Motor neuron (in vitro differentiated cells): ENCODE results near the gene IRX3. TPM values are rescaled to one million over a fixed set of nuclear protein-coding genes. Genes with fewer than 3 reads are reported as not detected.

Experiments used
- ATAC-seq, 8 experiments: fragments of 200-7000 bp; cut with Tn5 transposase; replicated peaks in 6 of 8; 2 replicates each; pipeline ENCODE4 v1.8.0; 2021; ENCODE audit warnings: mild to moderate bottlenecking in 8 of 8, moderate library complexity in 8 of 8
- H3K27ac ChIP-seq, 2 donors: fragments of 250-450 bp; sonication (Bioruptor Pico); 2 replicates each; pipeline ENCODE4 v1.9.0; 2021; ENCODE audit warnings: antibody characterized with exemption in 2 of 2, mild to moderate bottlenecking in 2 of 2, moderate library complexity in 1 of 2
- H3K4me1 ChIP-seq, 2 donors: fragments of 250-450 bp; sonication (Bioruptor Pico); replicated peaks in 1 of 2; 2 replicates each; pipeline ENCODE4 v1.6.1; 2021; ENCODE audit warnings: antibody characterized with exemption in 2 of 2, mild to moderate bottlenecking in 2 of 2, moderate library complexity in 1 of 2
- H3K4me3 ChIP-seq, 5 donors: fragments of 250-450 bp; sonication (Bioruptor Pico); 2 replicates each; pipeline ENCODE4 v1.9.0; 2021; ENCODE audit warnings: antibody characterized with exemption in 5 of 5, mild to moderate bottlenecking in 5 of 5, moderate library complexity in 4 of 5
- WGBS, 10 experiments: fragments of 450-650 bp; shearing (Covaris generic); methylation state at CpG; one replicate each; pipeline ENCODE4 v1.0.0; 2022; 5-methylcytosine and 5-hydroxymethylcytosine counted together
- in situ Hi-C, 9 experiments: fragments of 400-800 bp; cut with MboI; loops; one replicate each; pipeline ENCODE4 v1.15.0; 2021; ENCODE audit warnings: low sequenced_read_pairs in 9 of 9, low pct_unique_long_range_greater_than_20kb in 2 of 9; ENCODE audit not compliant: unreplicated experiment in 9 of 9
- total RNA-seq, 8 experiments: library from RNA; unstranded; fragments of 300-600 nt; gene quantifications; 2 replicates each; pipeline versions ENCODE4 v1.2.3 to v1.2.4, GENCODE V29; 2022

The IRX3 gene
- total RNA-seq, 8 experiments from 2014 or later = 1.1 to 42.1 (median 13.0) TPM

GRCh38 chr16:54282202-54282927, 4.2 kb downstream of the IRX3 start:
- in situ Hi-C loops = loop anchor here in 5 of 9 experiments (10.0 to 25.0 kb wide), 2 partner anchors 652 to 655 kb away; partner anchors contain the start of gene IRX5 (in 5 of the 5)
- 3 to 83% (median 27%) methylated on average over 1 to 6 of the region's 42 CpGs; no CpG with 5 or more reads in 7 of the 10 experiments for WGBS, 10 experiments
- H3K4me3 ChIP-seq = peak overlapping the region; percentile 48 to 95 (median 80)
- H3K27ac ChIP-seq = peak overlapping the region in 1 of 2 donors; percentile 10
- ATAC-seq = peak in 3 of 8 experiments; percentile 17 to 19 (median 18)
- peaks cover 18 to 24% of the 10 kb centered on the region in 2 donors for H3K4me1 ChIP-seq

DNA sequence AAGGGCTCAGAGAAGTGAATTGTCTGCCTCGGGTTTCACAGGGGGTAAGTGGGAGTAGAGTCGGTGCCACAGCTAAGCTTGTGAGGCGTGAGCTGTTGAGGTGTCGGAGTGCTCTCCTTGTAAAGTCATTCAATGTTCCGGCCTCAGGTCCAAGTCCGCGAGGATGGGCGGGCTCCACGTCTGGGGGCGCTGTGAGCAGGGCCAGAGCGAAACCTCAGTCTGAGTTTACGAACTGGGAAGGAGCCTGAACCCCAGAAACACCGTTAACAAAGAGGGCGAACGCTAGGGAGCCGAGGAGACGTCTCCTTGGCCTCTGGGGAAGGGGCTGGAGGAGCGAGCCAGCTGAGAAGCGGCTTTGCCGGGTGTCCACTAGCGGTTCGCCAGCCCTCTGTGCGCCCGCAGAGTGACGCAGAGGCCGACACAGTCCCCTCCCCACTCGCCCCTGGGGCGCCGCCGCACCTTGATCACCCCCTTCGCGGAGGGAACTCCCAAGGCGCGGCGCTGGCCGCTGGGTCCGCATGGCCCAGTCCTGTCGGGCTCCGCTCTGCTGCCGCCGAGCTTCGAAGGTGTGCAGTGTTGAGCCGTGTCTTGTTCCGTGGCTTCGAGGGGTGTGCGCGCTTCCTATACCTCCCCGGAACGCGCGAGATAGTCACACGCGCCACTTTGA, 4.9 kb downstream of the IRX3 start:
- ATAC-seq = no peak
- WGBS, 10 experiments = 53 to 100% (median 70%) methylated on average over 2 to 19 of the region's 53 CpGs; no CpG with 5 or more reads in 7 of the 10 experiments
- H3K27ac ChIP-seq = no peak overlapping the region
- peak overlapping the region in 3 of 5 donors; percentile 48 to 95 (median 91) for H3K4me3 ChIP-seq
- H3K4me1 ChIP-seq = peaks cover 21 to 26% of the 10 kb centered on the region in 2 donors
- in situ Hi-C loops = loop anchor here in 5 of 9 experiments (10.0 to 25.0 kb wide), 2 partner anchors 653 to 656 kb away; partner anchors contain the start of gene IRX5 (in 5 of the 5)

GRCh38 chr16:54280751-54281150, 5.8 kb downstream of the IRX3 start:
- no peak overlapping the region for H3K27ac ChIP-seq
- H3K4me3 ChIP-seq = no peak overlapping the region
- peak in 3 of 8 experiments; percentile 3 to 40 (median 16) for ATAC-seq
- peaks cover 21 to 26% of the 10 kb centered on the region in 2 donors for H3K4me1 ChIP-seq
- in situ Hi-C loops = loop anchor here in 5 of 9 experiments (10.0 to 25.0 kb wide), 2 partner anchors 654 to 657 kb away; partner anchors contain the start of gene IRX5 (in 5 of the 5)
- WGBS, 10 experiments = 50 to 100% (median 90%) methylated on average over 1 to 3 of the region's 3 CpGs; no CpG with 5 or more reads in 5 of the 10 experiments

DNA sequence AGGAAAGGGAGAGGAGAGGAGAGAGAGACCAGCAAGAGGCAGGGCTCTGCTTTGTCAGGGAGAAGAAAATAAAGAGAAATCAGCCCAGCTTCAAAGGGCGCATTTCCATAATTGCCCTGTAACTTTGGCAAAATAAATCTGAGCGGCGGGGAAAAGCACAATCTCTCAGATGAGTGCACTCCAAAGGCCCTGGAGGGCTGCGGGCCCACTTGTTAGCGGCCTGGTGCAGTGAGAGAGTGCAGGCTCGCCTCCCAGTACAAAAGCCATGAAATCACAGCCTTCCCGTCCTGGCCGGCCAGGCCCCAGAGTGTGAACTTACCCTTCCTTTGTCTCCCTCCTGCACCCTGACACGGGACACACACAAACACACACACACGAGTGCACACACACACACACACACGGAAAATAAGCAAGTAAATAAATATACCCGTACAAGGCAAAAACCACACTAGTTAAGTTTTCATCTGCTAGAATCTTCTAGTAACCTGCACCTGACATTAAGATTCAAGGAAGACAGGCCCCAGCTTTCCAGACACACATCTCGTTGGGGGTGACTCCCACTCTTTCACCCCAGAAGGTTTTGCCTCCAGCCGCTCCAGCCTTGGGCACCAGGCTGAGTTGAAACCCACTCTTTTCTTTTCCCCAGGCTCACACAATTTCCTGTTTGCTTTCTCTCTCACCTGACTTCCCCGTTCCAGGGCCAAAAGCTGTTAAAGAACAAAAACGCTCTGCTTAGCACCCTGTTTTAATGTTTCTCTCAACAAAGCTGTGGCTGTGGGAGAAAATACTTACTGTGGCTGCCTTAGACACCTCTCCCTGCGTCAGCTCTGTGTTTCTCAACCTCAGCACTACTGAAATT, 8.5 kb downstream of the IRX3 start:
- peak in 6 of 8 experiments; percentile 62 to 77 (median 74) for ATAC-seq

DNA sequence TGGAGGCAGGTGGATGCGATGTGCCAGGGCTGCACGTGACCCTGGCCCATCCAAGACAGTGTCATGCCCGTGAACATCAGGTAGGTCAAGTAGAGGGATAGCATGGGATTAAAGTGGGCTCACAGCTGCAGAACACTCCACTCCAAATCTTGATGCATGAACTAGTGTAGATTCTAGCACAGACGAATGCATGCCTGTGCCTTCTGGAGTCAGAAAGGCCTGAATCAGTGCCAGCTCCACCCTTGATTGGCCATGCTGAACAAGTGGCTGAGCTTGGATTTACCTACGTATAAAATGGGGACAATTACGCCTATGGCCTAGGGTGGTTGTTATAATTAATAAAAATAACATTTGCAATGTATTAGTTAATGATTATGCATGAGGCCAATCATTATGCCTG, 10.6 kb downstream of the IRX3 start:
- in situ Hi-C loops = loop anchor here in 3 of 9 experiments (25.0 kb wide), 1 partner anchor 661 kb away; the partner anchor contains the start of gene IRX5 (in 3 of the 3)
- Histone ChIP-seq H3K4me1 (peaks cover 11 to 20% of the 10 kb centered on the region in 2 donors), H3K4me3 (no peak overlapping the region), H3K27ac (no peak overlapping the region)
- ATAC-seq = no peak
- whole genome bisulfite sequencing, 10 experiments = 47 to 100% (median 100%) methylated on average over 1 to 5 of the region's 6 CpGs; no CpG with 5 or more reads in 1 of the 10 experiments

More for the DNA sequence above, 8.5 kb downstream of the IRX3 start:
- Histone ChIP-seq H3K27ac (no peak overlapping the region), H3K4me1 (peaks cover 21 to 24% of the 10 kb centered on the region in 2 donors), H3K4me3 (no peak overlapping the region)
- 0 to 100% (median 43%) methylated on average over 1 to 13 of the region's 17 CpGs; no CpG with 5 or more reads in 1 of the 10 experiments for WGBS, 10 experiments
- in situ Hi-C loops = loop anchor here in 3 of 9 experiments (25.0 kb wide), 1 partner anchor 659 kb away; the partner anchor contains the start of gene IRX5 (in 3 of the 3)

- Histone ChIP-seq H3K4me3 (no peak overlapping the region), H3K4me1 (peaks cover 11 to 18% of the 10 kb centered on the region in 2 donors), H3K27ac (no peak overlapping the region)
- in situ Hi-C loops = loop anchor here in 1 of 9 experiments (25.0 kb wide), 1 partner anchor 386 kb away; no protein-coding TSS in a partner anchor
- WGBS, 10 experiments = 67 to 100% (median 90%) methylated on average over 1 to 4 of the region's 4 CpGs; no CpG with 5 or more reads in 1 of the 10 experiments
- ATAC-seq = no peak
Observed at GRCh38 chr16:54273566-54273965, 13.0 kb downstream of the IRX3 start.

DNA sequence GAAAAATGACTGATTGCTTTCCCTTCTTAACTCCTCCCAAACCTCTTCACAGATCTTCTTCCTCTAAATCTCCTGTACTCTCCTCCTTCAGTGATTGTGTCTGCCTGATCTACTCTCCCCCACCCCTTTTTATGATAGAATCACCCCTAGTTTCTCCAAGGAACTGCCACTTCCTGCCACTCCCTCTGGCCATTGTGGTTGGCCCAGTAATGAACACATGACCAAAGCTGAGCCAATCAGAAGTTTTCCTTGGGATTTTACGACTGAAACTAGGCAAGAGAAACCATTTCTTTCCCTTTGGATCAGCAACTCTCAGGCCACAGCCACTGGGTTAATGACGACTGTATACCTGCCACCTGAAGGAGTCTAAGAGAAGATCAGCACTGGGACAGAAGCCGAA, 15.9 kb downstream of the IRX3 start:
- 47 to 100% (median 86%) methylated on average over 1 to 3 of the region's 3 CpGs; no CpG with 5 or more reads in 1 of the 10 experiments for WGBS, 10 experiments
- ATAC-seq = no peak
- Histone ChIP-seq H3K4me3 (no peak overlapping the region), H3K4me1 (no peaks in the 10 kb centered on the region), H3K27ac (no peak overlapping the region)
- in situ Hi-C loops = loop anchor here in 1 of 9 experiments (25.0 kb wide), 1 partner anchor 383 kb away; no protein-coding TSS in a partner anchor

- H3K27ac ChIP-seq = no peak overlapping the region
- no peak for ATAC-seq
- H3K4me1 ChIP-seq = no peaks in the 10 kb centered on the region
- in situ Hi-C loops = loop anchor here in 1 of 9 experiments (25.0 kb wide), 1 partner anchor 382 kb away; no protein-coding TSS in a partner anchor
- H3K4me3 ChIP-seq = no peak overlapping the region
Observed at GRCh38 chr16:54269461-54269860, 17.1 kb downstream of the IRX3 start.

DNA sequence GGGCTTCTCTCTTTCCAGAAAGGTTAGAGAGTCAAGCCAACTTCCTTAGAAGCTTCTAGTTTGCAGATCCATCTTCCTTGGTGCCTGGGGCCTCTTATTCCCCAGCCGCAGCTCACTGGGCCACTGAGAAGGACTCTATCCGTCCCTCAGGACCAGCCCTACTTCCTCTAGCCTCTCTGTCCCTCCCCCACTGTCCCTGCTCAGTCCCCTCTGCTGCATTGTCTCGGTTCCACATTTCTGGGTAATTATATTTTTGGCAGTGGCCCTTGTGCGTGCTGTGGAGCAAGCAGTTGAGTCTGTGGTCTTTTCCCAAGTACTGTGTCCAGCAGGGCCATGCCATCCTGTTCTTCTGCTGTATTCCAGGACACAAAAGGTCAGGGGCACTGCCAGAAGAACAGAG, 17.8 kb downstream of the IRX3 start:
- in situ Hi-C loops = loop anchor here in 1 of 9 experiments (25.0 kb wide), 1 partner anchor 381 kb away; no protein-coding TSS in a partner anchor
- ATAC-seq = no peak
- Histone ChIP-seq H3K27ac (no peak overlapping the region), H3K4me1 (no peaks in the 10 kb centered on the region), H3K4me3 (no peak overlapping the region)
- 33 to 100% (median 75%) methylated on average over 1 to 4 of the region's 4 CpGs; no CpG with 5 or more reads in 5 of the 10 experiments for WGBS, 10 experiments

GRCh38 chr16:54268340-54268739, 18.2 kb downstream of the IRX3 start:
- in situ Hi-C loops = loop anchor here in 1 of 9 experiments (25.0 kb wide), 1 partner anchor 381 kb away; no protein-coding TSS in a partner anchor
- Histone ChIP-seq H3K27ac (no peak overlapping the region), H3K4me1 (no peaks in the 10 kb centered on the region), H3K4me3 (no peak overlapping the region)
- no peak for ATAC-seq
- 68 to 100% (median 90%) methylated on average over 1 to 6 of the region's 7 CpGs; no CpG with 5 or more reads in 2 of the 10 experiments for WGBS, 10 experiments

DNA sequence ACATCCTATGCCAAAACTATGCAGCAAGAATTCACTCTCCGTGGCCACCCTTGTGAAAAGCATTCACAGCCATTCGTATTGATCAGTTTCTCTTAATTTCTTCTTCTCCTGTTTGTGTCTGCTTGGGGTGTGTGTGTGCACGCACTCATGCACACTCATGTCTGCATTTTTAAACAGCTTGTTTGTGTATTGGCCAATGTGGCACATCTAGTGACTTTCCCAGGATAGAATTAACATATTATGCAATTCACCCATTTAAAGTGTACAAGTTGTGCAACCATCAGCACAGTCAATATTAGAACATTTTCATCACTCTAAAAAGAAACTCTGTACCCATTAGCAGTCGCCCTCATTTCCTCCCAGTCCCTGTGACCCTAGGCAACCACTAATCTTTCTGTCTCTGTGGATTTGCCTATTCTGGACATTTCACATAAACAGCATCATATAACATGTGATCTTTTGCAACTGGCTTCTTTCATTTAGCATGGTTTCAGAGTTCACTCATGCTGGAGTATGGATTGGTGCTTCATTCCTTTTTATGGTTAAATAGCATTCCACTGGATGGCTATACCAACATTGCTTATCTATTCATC, 20.1 kb downstream of the IRX3 start:
- no peak overlapping the region for H3K27ac ChIP-seq
- H3K4me3 ChIP-seq = no peak overlapping the region
- 25 to 94% (median 86%) methylated on average over 1 to 4 of the region's 4 CpGs; no CpG with 5 or more reads in 1 of the 10 experiments for WGBS, 10 experiments
- no peaks in the 10 kb centered on the region for H3K4me1 ChIP-seq
- in situ Hi-C loops = loop anchor here in 1 of 9 experiments (25.0 kb wide), 1 partner anchor 379 kb away; no protein-coding TSS in a partner anchor
- ATAC-seq = peak in 3 of 8 experiments; percentile 72 to 91 (median 83)
